ENCODE data around the gene BFSP1.

The BFSP1 gene

GRCh38 chr20:17508756-17509155 is 22.4 kb downstream of the BFSP1 start:
- peaks cover 9% of the 10 kb centered on the region for H3K27me3 Mint-ChIP-seq (ENCODE audit: low read depth)

GRCh38 chr20:17507531-17507930 is 23.6 kb downstream of the BFSP1 start:
- no peak for TF ChIP-seq CTCF (IDR thresholded peaks at IDR 0.05; ENCODE audit: unreplicated experiment in 3 of 3)
- H3K4me1 Mint-ChIP-seq: peaks cover 4% of the 10 kb centered on the region
- peak overlapping the region in 1 of 3 experiments; percentile 15 for H3K4me3 Mint-ChIP-seq
- H3K36me3 Mint-ChIP-seq (ENCODE audit: low read depth): no peaks in the 10 kb centered on the region
- no peak overlapping the region for H3K27ac Mint-ChIP-seq
- H3K9me3 Mint-ChIP-seq: no peaks in the 10 kb centered on the region
- peaks cover 9% of the 10 kb centered on the region for H3K27me3 Mint-ChIP-seq (ENCODE audit: low read depth)

More at GRCh38 chr20:17508756-17509155, 22.4 kb downstream of the BFSP1 start:
- Mint-ChIP-seq H3K4me1 (peaks cover 4% of the 10 kb centered on the region), H3K4me3 (no peak overlapping the region), H3K9me3 (no peaks in the 10 kb centered on the region), H3K36me3 (ENCODE audit: low read depth) (no peaks in the 10 kb centered on the region), H3K27ac (no peak overlapping the region)
- no peak for TF ChIP-seq CTCF (IDR thresholded peaks at IDR 0.05; ENCODE audit: unreplicated experiment in 3 of 3)

- Mint-ChIP-seq H3K9me3 (no peaks in the 10 kb centered on the region), H3K27ac (no peak overlapping the region), H3K27me3 (ENCODE audit: low read depth) (peaks cover 9% of the 10 kb centered on the region), H3K4me3 (peak overlapping the region in 1 of 3 experiments; percentile 15), H3K36me3 (ENCODE audit: low read depth) (no peaks in the 10 kb centered on the region), H3K4me1 (peaks cover 4% of the 10 kb centered on the region)
- TF ChIP-seq CTCF (IDR thresholded peaks at IDR 0.05; ENCODE audit: unreplicated experiment in 3 of 3): no peak
Measured at GRCh38 chr20:17507032-17507431, 24.1 kb downstream of the BFSP1 start.

GRCh38 chr20:17505636-17506517 is 25.3 kb downstream of the BFSP1 start:
- Mint-ChIP-seq H3K27me3 (ENCODE audit: low read depth) (peaks cover 9% of the 10 kb centered on the region), H3K36me3 (ENCODE audit: low read depth) (no peaks in the 10 kb centered on the region), H3K27ac (peak overlapping the region in 1 of 3 experiments; percentile 29), H3K4me1 (peaks cover 4% of the 10 kb centered on the region), H3K9me3 (no peaks in the 10 kb centered on the region), H3K4me3 (peak overlapping the region; percentile 80 to 86 (median 86))
- no peak for TF ChIP-seq CTCF (IDR thresholded peaks at IDR 0.05; ENCODE audit: unreplicated experiment in 3 of 3)

GRCh38 chr20:17504898-17505635 is 26.1 kb downstream of the BFSP1 start:
- peak; percentile 70 to 79 (median 76) for TF ChIP-seq CTCF (IDR thresholded peaks at IDR 0.05; ENCODE audit: unreplicated experiment in 3 of 3)
- Mint-ChIP-seq H3K36me3 (ENCODE audit: low read depth) (no peaks in the 10 kb centered on the region), H3K9me3 (no peaks in the 10 kb centered on the region), H3K27me3 (ENCODE audit: low read depth) (peaks cover 9% of the 10 kb centered on the region), H3K4me3 (peak overlapping the region; percentile 80 to 86 (median 86)), H3K27ac (peak overlapping the region in 2 of 3 experiments; percentile 39 to 84), H3K4me1 (peaks cover 4% of the 10 kb centered on the region)

Data from nephron (organoid).